Measurements from ENCODE around the gene RPN2. TPM values are rescaled to one million over a fixed set of nuclear protein-coding genes. Genes with fewer than 3 reads are reported as not detected.

The RPN2 gene
- total RNA-seq, 1 donor from 2014 or later: 185 TPM

DNA sequence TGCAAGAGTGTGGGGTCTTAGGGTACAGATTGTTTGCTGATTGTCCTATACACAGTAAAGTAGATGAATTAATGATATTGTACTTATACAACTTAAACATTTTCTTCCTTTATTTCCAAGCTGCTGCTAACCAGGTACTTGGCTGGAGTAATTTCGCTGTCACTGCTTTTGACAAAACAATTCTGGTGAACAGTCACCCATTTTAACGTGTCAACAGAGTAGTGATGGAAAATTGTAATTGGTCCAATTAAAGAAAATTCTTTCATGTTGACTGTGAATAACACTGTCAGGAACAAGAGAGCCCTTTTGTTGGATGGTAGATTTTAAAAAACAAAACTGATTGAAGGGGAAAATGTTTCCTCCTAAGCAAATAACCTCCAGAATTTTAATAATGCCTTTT lies 26.7 kb downstream of the RPN2 start:
- H3K4me1 Mint-ChIP-seq (ENCODE audit: low read depth): peaks cover 19% of the 10 kb centered on the region
- no peaks in the 10 kb centered on the region for H3K9me3 Mint-ChIP-seq (ENCODE audit: low read depth)
- no peaks in the 10 kb centered on the region for H3K27me3 Mint-ChIP-seq (ENCODE audit: low read depth)
- no peak overlapping the region for H3K27ac Mint-ChIP-seq (ENCODE audit: unreplicated experiment)
- DNase-seq (ENCODE audit: low spot score): no peak
- H3K36me3 Mint-ChIP-seq (ENCODE audit: low read depth): peaks cover 29% of the 10 kb centered on the region
- H3K4me3 Mint-ChIP-seq (ENCODE audit: unreplicated experiment): no peak overlapping the region
- TF ChIP-seq, protein P1, sequence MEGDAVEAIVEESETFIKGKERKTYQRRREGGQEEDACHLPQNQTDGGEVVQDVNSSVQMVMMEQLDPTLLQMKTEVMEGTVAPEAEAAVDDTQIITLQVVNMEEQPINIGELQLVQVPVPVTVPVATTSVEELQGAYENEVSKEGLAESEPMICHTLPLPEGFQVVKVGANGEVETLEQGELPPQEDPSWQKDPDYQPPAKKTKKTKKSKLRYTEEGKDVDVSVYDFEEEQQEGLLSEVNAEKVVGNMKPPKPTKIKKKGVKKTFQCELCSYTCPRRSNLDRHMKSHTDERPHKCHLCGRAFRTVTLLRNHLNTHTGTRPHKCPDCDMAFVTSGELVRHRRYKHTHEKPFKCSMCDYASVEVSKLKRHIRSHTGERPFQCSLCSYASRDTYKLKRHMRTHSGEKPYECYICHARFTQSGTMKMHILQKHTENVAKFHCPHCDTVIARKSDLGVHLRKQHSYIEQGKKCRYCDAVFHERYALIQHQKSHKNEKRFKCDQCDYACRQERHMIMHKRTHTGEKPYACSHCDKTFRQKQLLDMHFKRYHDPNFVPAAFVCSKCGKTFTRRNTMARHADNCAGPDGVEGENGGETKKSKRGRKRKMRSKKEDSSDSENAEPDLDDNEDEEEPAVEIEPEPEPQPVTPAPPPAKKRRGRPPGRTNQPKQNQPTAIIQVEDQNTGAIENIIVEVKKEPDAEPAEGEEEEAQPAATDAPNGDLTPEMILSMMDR (IDR thresholded peaks at IDR 0.05): no peak

DNA sequence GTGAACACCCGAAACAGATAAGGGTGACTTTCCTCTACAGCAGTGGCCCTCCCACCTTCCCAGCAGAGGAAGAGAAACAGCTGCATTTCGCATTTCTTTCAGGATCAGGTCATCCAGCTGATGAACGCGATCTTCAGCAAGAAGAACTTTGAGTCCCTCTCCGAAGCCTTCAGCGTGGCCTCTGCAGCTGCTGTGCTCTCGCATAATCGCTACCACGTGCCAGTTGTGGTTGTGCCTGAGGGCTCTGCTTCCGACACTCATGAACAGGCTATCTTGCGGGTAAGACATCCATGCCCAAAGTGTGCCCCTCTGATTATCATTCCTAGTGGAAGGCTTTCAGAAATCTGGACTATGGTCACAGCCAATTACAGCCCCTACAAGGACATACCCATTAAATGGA lies 28.0 kb downstream of the RPN2 start:
- TF ChIP-seq, protein P1 (IDR thresholded peaks at IDR 0.05): no peak
- no peak overlapping the region for H3K27ac Mint-ChIP-seq (ENCODE audit: unreplicated experiment)
- H3K36me3 Mint-ChIP-seq (ENCODE audit: low read depth): peaks cover 28% of the 10 kb centered on the region
- no peak overlapping the region for H3K4me3 Mint-ChIP-seq (ENCODE audit: unreplicated experiment)
- peaks cover 7% of the 10 kb centered on the region for H3K4me1 Mint-ChIP-seq (ENCODE audit: low read depth)
- H3K9me3 Mint-ChIP-seq (ENCODE audit: low read depth): no peaks in the 10 kb centered on the region
- DNase-seq (ENCODE audit: low spot score): no peak
- no peaks in the 10 kb centered on the region for H3K27me3 Mint-ChIP-seq (ENCODE audit: low read depth)

DNA sequence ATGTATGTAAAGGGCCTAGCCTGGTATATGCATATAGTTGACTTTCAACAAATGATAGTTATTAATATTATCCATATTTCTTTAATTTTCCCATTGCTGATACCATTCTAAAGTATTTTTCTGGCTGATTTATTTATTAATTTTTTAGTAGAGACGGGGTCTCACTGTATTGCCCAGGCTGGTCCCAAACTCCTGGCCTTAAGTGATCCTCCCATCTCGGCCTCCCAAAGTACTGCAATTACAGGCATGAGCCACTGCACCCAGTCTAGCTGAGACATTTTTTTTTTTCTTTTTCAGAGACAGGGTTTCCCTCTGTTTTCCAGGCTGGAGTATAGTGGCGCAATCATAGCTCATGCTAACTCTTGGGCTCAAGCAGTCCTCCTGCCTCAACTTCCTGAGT lies 30.1 kb downstream of the RPN2 start:
- Mint-ChIP-seq H3K27me3 (ENCODE audit: low read depth) (no peaks in the 10 kb centered on the region), H3K4me1 (ENCODE audit: low read depth) (no peaks in the 10 kb centered on the region), H3K27ac (ENCODE audit: unreplicated experiment) (no peak overlapping the region), H3K36me3 (ENCODE audit: low read depth) (peaks cover 30% of the 10 kb centered on the region), H3K9me3 (ENCODE audit: low read depth) (no peaks in the 10 kb centered on the region), H3K4me3 (ENCODE audit: unreplicated experiment) (no peak overlapping the region)
- DNase-seq (ENCODE audit: low spot score): no peak
- TF ChIP-seq, protein P1 (IDR thresholded peaks at IDR 0.05): no peak

DNA sequence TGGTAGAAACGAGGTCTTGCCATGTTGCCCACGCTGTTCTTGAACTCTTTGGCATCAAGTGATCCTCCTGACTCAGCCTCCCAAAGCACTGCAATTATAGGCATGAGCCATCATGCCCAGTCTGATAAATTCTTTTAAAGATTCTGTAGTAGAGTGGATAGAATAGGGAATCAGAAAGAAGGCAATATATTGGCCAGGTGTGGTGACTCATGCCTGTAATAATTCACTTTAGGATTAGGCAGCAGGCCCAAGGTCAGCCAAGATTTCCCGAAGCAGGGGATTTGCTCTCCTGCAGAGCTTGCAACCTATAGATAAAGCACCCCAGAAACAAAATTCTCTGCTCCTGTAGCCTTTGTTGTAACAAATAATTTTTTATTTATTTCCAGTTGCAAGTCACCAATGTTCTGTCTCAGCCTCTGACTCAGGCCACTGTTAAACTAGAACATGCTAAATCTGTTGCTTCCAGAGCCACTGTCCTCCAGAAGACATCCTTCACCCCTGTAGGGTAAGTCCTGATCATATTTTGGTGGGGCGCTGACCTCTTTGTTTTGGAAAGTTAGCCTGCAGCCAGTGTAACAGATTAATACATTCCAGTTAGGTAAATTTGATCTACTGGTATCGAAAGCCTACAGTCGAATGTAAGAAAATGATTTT lies 30.7 kb downstream of the RPN2 start:
- H3K27me3 Mint-ChIP-seq (ENCODE audit: low read depth): no peaks in the 10 kb centered on the region
- no peaks in the 10 kb centered on the region for H3K4me1 Mint-ChIP-seq (ENCODE audit: low read depth)
- no peak overlapping the region for H3K27ac Mint-ChIP-seq (ENCODE audit: unreplicated experiment)
- TF ChIP-seq, protein P1 (IDR thresholded peaks at IDR 0.05): no peak
- H3K9me3 Mint-ChIP-seq (ENCODE audit: low read depth): no peaks in the 10 kb centered on the region
- peaks cover 27% of the 10 kb centered on the region for H3K36me3 Mint-ChIP-seq (ENCODE audit: low read depth)
- no peak for DNase-seq (ENCODE audit: low spot score)
- no peak overlapping the region for H3K4me3 Mint-ChIP-seq (ENCODE audit: unreplicated experiment)

DNA sequence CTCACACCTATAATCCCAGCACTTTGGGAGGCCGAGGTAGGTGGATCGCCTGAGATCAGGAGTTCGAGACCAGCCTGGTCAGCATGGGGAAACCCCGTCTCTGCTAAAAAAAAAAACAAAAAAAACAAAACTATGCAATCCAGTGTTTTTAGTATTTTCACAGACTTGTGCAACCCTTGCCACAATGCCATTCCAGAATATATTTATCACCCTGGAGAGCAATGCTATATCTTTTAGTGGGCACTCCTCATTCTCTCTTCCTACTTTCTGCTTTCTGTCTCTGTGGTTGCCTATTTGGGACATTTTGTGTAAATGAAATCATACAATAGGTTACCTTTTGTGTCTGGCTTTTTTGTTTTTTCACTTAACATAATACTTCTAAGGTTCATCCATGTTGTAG lies 39.3 kb downstream of the RPN2 start:
- H3K27ac Mint-ChIP-seq (ENCODE audit: unreplicated experiment): no peak overlapping the region

More for the DNA sequence above, 39.3 kb downstream of the RPN2 start:
- H3K36me3 Mint-ChIP-seq (ENCODE audit: low read depth): peaks cover 19% of the 10 kb centered on the region
- H3K9me3 Mint-ChIP-seq (ENCODE audit: low read depth): no peaks in the 10 kb centered on the region
- TF ChIP-seq, protein P1 (IDR thresholded peaks at IDR 0.05): no peak
- no peak overlapping the region for H3K4me3 Mint-ChIP-seq (ENCODE audit: unreplicated experiment)
- H3K4me1 Mint-ChIP-seq (ENCODE audit: low read depth): peaks cover 2% of the 10 kb centered on the region
- DNase-seq (ENCODE audit: low spot score): no peak
- no peaks in the 10 kb centered on the region for H3K27me3 Mint-ChIP-seq (ENCODE audit: low read depth)
